Left colon (tissue), 2 donors: Measurements from ENCODE around the gene DIDO1. TPM values are rescaled to one million over a fixed set of nuclear protein-coding genes. Genes with fewer than 3 reads are reported as not detected.
"Not testable (repeated sequence)": the region's sequence is repeated elsewhere in the genome, so short reads cannot be mapped to it uniquely, and the experiment has no call there.

ENCODE experiments used
- ATAC-seq: fragments of 200-7000 bp; cut with Tn5 transposase; one replicate; pipeline ENCODE4 v1.9.1; 2020; ENCODE audit warnings: mild to moderate bottlenecking, moderate library complexity
- DNase-seq, 2 donors: peaks; one replicate each; pipeline ENCODE4 v3.0.0-alpha.2; 2020
- intact Hi-C, 2 donors: fragments of 100-400 bp; cut with DNase I in 1 of 2; cut with micrococcal nuclease in 1 of 2; formaldehyde crosslinking; loops; one replicate each; pipeline versions ENCODE4 v1.11.2 to v1.14.0; 2022; cut with DNase I, micrococcal nuclease
- total RNA-seq, 2 donors: library from RNA; stranded (reverse); fragmentation: NEBNext Ultra II Directional; extraction: Animal tissue kit (Norgen Biotek cat#: 25700); gene quantifications; one replicate each; pipeline ENCODE4 v1.2.1, GENCODE V29; 2021
- donor health status: DM: no; HTN: no; CAD: no.
- donor health status: DM: yes; HTN: yes; CAD: no.

The DIDO1 gene
- total RNA-seq, 2 donors from 2014 or later: 50.5 to 55.3 TPM

DNA sequence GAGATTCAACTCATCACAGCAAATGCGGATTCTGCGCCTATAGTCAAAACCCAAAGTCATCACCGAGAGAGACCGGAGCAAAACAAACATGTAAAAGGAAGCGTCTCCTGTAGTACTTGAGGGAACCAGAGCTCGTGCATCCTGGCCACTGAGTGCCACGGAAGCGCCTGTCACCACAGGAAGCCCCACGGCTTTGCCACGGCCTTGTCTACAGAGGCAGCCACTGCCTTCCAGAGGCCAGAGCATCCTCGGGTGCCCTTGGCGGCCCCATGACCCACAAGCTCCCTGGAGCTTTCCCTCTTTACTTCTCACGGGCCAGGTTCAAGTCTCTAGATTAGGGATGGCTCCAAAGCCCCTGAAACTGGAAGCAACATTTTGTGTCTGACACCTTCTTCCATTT is 72.2 kb downstream of the DIDO1 start:
- ATAC-seq (no peak), DNase-seq (no peak)
- intact Hi-C loops: no loop called here

DNA sequence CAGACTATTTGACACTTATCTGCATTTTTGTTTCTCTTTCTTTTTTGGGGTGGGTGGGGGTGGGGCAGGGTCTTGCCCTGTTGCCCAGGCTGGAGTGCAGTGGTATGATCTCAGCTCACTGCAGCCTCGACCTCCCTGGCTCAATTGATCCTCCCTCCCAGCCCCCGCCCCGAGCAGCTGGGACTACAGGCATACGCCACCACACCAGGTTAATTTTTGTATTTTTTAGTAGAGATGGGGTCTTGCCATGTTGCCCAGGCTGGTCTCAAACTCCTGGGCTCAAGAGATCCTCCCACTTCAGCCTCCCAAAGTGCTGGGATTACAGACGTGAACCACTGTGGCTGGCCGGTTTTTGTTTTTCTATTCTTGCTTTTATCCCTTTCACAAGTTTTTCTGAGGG is 73.0 kb downstream of the DIDO1 start:
- intact Hi-C loops, DNase-seq: not testable (repeated sequence)

DNA sequence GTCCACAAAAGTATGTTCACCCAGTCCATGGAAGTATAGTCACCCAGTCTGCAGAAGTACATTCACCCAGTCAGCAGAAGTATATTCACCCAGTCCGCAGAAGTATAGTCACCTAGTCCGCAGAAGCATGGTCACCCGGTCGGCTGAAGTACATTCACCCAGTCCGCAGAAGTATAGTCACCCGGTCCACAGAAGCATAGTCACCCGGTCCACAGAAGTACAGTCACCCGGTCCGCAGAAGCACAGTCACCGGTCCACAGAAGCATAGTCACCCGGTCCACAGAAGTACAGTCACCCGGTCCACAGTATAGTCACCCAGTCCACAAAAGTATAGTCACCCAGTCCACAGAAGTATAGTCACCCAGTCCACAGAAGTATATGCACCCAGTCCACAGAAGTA is 73.5 kb downstream of the DIDO1 start:
- ATAC-seq (no peak), DNase-seq (no peak)
- intact Hi-C loops: no loop called here

More for the DNA sequence above, 73.0 kb downstream of the DIDO1 start:
- ATAC-seq: not testable (repeated sequence)

DNA sequence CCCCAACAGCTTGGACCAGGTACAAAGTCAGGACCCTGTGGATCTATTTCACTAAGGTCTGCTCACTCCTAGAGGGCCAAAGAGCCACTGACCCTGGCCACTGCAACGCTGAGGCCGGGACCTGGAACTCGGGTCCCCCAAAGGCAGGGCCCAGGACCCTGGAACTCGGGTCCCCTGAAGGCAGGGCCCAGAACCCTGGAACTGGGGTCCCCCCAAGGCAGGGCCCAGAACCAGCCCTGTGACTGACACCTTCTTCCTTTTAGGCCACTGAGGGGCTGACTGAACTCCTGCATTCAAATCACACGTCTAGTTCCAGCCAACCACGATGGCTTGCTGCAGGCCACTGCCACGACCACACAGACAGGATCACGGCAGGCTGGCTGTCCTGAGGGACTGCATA is 74.1 kb downstream of the DIDO1 start:
- no peak for DNase-seq
- intact Hi-C loops: no loop called here
- no peak for ATAC-seq

DNA sequence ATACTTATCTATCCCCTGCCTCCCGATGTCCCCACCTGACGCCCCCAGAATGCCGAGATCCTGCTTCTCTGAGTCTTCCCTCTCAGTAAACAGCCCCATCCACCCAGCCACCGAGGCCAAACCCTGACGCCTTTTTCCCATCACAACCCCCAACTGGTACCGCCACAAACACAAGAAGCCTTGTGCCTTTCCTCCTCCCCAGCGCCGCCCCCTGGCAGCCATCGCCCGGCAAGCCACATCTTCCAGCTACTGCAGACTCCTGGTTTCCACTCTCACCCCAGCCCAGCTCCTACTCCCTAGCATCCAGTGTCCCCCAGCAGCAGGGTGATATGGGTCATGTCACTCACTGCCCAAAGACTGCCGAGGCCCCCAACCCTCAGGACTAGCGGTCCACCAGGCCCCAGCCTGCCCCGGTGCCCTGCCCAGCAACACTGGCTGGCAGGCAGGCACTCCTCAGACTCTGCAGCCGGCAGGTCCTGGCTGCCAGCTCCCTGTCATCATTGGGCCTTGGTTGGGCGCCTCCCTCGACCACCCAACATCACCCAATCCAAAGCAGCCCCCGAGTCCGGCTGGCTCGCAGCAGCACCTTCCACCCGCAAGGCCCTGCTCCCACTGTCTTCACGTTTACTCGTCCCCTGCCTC is 75.9 kb downstream of the DIDO1 start:
- intact Hi-C loops: no loop called here
- DNase-seq (no peak), ATAC-seq (no peak)

DNA sequence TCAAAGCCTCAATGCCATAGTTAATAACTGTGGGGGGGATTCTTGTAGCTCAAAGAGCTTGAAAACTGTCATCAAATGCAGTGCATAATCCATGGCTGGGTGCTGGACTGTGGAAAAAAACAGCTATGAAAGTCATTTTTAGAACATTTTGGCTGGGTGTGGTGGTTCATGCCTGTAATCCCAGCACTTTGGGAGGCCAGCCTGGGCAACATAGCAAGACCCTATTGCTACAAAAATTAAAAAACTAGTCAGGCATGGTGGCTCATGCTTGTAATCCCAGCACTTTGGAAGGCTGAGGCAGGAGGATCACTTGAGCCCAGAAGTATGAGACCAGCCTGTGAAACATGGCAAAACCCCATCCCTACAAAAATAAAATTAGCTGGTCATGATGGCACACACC is 76.9 kb downstream of the DIDO1 start:
- DNase-seq (no peak), ATAC-seq (no peak)
- intact Hi-C loops: no loop called here

DNA sequence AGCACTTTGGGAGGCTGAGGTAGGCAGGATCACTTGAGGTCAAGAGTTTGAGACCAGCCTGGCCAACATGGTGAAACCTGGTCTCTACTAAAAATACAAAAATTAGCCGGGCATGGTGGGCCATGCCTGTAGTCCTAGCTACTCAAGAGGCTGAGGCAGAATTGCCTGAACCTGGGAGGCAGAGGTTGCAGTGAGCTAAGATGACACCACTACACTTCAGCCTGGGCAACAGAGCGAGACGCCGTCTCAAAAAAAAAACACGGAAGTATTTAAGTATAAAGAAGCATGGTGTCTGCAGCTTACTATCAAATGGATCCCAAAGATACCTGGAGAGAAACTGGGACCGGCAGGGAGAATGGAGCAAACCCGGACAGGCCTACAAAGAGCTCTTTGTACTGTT is 77.4 kb downstream of the DIDO1 start:
- DNase-seq, ATAC-seq, intact Hi-C loops: not testable (repeated sequence)

DNA sequence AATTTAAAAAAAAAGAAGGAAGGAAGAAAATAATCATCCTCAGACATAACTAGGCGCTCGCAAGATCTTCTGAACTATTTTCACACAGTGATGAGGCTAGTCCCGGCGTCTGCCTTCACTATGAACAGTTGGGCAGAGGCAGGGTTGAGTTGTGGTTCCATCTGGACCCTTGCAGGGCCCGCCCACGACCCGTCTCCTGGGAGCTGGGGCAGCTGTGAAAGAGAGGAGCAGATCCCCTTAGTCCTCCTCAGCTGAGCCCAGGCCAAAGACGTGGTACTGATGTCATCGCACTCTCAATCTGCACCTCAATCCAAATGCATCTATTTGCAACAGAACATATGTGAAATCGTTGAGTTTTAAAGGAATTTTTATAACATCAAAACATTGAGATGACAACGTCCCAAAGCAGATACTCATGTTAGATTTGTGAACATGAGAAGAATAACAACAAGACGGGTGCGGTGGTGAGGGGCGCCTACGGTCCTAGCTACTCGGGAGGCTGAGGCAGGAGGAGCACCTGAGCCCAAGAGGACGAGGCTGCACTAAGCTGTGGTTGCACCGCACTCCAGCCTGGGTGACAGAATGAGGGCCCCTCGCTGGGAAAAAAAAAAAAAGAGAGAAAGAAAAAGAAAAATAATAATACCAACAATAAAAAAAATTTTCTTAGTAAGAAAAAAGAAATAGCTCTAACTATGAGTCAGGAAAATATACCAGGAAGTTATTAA is 80.0 kb downstream of the DIDO1 start:
- intact Hi-C loops: no loop called here
- no peak for DNase-seq

DNA sequence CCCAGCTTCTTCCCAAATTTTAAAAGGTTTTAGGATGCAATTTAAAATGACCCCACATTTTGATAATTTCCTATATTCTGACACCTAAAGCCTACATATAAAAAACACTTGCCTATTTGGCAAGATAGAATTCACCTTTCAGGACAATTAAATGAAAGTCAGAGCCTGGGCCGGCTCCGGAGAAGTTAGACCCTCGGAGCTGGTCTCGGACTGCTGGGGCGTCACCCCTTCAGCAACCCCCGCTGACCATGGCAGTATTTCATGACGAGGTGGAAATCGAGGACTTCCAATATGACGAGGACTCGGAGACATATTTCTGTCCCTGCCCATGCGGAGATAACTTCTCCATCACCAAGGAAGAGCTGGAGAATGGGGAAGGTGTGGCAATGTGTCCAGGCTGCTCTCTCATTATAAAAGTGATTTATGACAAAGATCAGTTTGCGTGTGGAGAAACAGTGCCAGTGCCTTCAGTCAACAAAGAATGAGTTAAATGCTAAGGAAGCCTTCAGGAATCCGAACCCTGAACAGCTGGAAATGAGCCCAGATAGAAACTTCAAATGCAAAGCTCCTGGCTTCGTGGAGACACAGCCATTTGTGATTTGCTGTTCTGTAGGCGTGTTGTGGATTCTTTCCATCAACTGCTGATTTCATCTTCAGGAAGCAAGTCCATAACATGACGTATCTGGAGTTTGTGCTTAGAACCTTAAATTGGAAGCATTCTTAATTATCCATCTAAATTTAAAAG is 80.7 kb downstream of the DIDO1 start:
- intact Hi-C loops: no loop called here
- ATAC-seq (peak; percentile 43), DNase-seq (no peak)

More for the DNA sequence above, 80.0 kb downstream of the DIDO1 start:
- ATAC-seq: no peak

DNA sequence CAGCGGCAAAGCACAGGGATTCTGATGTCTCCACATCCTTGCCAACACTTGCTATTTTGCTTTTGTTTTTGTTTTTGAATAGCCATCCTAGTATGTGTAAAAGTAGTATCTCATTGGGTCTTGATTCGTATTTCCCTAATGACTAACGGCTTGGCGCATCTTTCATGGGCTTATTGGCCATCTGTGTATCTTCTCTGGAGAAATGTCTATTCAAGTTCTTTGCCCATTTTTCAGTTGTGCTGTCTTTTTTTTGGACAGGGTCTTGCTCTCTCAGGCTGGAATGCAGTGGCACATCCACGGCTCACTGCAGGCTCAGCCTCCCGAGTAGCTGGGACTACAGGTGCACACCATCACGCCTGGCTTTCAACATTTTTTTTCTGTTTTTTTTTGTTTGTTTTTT is 82.1 kb downstream of the DIDO1 start:
- no peak for DNase-seq
- no peak for ATAC-seq
- intact Hi-C loops: no loop called here

DNA sequence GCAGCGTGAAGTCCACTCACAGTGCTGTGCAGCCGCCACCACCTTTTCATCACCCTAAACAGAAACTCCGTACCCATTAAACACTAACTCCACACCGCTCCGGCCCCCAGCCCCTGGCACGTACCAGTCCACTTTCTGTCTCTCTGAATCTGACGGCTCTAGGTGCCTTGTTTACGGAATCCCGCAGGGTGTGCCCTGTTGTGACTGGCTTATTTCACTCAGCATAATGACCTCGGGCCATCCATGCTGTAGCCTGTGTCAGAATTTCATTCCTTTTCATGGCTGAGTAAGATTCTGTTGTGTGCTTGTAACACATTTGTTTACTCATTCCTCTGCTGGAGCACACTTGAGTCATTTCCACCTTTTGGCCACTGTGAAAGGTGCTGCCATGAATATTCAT is 82.6 kb downstream of the DIDO1 start:
- ATAC-seq (no peak), DNase-seq (no peak)
- intact Hi-C loops: no loop called here

DNA sequence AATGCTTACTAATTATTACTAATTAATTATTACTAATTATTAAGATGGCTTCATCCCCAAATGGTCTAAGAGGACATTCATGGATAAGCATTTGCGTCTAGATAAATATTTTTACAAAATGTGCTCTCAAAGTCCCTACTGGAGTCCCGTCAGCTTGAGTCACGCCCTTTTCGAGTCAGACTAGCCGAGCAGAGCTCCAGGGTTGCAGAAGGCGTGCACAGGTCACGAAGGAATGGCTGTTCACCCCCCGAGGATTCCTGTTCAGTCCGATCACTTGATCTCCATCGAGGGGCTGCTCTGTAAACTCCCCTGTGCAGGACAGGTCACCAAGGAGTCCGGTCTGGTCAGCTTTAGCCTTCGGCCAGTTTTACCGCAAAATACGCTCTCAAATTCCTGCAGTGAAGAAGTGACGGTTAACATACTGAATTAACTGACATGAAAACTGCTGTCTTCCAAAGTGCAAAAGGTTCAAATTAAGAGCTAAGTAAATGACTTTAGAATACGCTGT is 84.5 kb downstream of the DIDO1 start:
- DNase-seq: no peak
- no peak for ATAC-seq

DNA sequence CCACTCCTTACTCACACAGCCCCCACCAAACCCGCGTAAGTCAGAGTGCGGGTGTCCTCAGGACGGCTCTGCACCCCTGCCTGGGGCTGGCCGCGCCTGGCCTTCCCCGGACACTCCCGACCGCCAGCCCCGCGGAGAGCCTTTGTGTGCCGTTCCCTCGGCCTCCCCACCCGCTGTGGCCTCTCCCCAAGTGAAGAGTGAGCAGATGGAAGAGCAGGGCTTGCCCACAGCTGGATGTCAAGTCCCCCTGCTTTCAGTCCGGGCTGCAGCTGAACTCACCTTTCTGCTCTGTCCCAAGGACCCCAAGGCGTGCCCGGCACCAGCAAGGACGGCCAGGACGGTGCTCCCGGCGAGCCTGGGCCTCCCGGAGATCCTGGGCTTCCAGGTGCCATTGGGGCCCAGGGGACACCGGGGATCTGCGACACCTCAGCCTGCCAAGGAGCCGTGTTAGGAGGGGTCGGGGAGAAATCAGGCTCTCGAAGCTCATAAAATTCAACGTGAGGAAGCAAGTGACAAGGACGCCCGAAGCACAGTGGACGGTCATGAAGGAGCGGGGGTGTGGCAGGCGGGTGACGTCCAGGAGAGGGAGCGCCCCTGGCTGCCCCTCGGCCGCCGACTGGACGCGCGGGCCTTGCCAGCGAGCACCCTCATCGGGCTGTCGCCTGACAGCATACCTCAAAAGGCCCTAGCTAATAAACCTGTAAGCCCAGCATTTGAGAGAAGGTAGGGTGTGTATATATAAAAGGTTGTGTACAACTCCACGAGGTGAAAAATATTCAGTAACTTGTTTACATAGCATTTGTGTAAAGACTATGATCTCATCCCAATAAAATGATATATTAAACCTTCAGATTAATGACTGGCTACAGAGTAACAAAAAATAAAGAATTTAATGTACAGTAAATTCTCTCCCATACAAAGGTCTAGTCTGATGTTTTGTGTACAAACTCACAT is 85.8 kb downstream of the DIDO1 start:
- DNase-seq: peak; percentile 52 to 55
- ATAC-seq: peak; percentile 38
- intact Hi-C loops: no loop called here

More for the DNA sequence above, 84.5 kb downstream of the DIDO1 start:
- intact Hi-C loops: no loop called here

DNA sequence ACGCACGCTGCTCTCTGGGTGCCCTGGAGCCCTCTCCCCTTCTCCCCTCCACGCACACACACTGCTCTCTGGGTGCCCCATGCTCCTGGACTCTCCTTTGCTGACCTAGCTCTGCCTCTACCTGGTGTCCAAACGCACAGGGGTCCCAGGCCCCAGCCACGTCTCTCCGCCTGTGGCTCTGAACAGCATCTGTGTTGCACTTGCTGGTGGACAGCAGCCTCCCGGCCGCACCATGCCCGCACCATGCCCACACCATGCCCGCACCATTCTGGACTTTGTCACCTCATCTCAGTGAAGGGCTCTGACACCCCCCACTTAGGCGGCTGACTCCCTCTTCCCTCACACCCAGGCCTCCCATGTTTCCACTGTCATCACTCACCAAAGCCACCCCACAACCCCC is 86.5 kb downstream of the DIDO1 start:
- ATAC-seq (no peak), DNase-seq (peak in 1 of 2 donors; percentile 8)
- intact Hi-C loops: no loop called here

DNA sequence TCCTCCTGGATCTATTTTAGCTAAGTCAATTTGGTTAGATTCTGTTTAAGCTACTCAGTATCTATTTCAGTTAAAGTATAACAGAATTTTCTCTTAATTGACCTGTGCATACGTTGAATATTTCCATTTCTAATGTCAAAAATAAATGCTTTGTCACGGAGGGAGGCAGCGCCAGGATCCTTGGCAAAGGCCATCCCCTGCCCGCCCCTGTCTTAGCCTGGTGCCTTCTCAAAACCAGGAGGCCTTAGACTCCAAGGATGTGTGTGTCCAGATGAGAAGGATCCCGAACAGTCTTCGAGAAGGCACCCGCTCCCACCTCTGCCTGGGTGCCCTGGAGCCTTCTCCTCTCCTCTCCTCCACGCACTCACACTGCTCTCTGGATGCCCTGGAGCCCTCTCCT is 87.0 kb downstream of the DIDO1 start:
- DNase-seq: peak in 1 of 2 donors; percentile 6
- intact Hi-C loops: no loop called here
- ATAC-seq: no peak

DNA sequence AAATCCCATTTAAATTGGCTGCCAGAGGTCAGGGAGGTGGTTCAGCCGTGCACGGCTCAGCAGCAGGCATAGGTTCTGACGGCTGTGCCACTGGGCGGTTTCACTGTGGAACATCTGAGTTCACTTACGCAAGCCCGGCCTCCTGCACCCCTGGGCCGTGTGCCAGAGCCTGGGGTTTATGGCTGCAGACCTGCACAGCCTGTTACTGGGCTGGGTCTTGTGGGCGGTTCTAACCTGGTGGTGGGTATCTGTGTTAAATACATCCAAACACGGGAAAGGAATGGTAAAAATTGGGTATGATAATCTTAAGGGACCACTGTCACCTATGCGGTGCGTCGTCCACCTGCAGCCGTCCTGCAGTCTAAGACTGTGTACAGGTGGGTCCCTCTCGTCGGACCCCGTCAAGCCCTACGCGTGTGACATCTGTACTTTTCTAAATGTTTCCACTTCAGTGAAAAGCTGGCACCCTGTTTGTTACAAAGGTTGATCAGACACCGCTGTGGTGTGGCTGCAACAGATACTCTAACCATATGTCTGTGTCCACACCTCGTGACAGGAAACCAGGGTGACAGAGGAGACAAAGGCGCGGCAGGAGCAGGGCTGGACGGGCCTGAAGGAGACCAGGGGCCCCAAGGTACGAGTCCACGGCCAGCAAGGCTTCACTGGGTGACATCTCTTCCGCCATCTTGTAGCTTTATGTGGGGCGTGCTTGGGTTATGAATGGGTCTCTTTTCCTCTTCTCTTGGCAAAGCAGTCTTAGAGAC is 88.0 kb downstream of the DIDO1 start:
- DNase-seq: peak; percentile 94 to 95
- intact Hi-C loops: no loop called here
- ATAC-seq: peak; percentile 91

DNA sequence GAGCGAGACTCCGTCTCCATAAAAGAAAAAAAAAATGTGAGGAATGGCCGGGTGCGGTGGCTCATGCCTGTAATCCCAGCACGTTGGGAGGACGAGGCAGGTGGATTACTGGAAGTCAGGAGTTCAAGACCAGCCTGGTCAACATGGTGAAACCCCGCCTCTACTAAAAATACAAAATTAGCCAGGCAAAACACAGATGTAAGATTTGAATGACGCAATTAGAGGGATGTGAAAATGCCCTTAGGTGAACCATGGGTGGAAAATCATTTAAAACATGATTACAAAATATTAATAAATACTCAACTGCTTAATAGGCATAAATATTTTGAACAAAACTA is 88.5 kb downstream of the DIDO1 start:
- DNase-seq (no peak), ATAC-seq (no peak)
- intact Hi-C loops: no loop called here

DNA sequence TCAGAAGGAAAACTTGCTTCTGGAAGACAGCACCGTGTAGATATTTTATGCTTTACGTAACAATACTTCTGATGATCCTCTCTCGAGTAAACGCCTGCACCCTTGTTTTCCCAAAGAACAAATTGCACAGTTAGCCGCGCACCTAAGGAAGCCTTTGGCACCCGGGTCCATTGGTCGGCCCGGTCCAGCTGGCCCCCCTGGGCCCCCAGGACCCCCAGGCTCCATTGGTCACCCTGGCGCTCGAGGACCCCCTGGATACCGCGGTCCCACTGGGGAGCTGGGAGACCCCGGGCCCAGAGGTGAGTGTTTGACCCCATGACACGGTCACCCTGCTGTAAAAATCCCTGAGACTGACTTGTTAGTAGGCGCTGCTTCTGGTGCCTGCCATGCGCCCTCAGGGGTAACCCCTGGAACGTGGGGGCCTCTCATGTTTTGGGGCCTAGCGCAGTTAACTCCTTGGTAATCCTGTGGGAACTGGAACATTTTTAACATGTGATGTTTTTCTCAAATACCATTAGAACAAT is 89.3 kb downstream of the DIDO1 start:
- ATAC-seq (no peak), DNase-seq (peak in 1 of 2 donors; percentile 6)
- intact Hi-C loops: no loop called here
